Stimulated activated CD8-positive, alpha-beta memory T cell treated with anti-CD3 and anti-CD28 coated beads, Interleukin-15, amount 100 ng/mL, for 24 hours (primary cell): ENCODE measurements around the gene LRRC8E.

Experiments used
- DNase-seq: peaks from one replicate; pipeline ENCODE4 v3.0.0-alpha.2; 2020; ENCODE audit warnings: low read depth

Gene LRRC8E

GRCh38 chr19:7868326-7868670, 20.0 kb upstream of the LRRC8E start:
- DNase-seq = no peak

- DNase-seq = peak; percentile 57
These were observed 19.4 kb upstream of the LRRC8E start for GRCh38 chr19:7868671-7869452.

DNA sequence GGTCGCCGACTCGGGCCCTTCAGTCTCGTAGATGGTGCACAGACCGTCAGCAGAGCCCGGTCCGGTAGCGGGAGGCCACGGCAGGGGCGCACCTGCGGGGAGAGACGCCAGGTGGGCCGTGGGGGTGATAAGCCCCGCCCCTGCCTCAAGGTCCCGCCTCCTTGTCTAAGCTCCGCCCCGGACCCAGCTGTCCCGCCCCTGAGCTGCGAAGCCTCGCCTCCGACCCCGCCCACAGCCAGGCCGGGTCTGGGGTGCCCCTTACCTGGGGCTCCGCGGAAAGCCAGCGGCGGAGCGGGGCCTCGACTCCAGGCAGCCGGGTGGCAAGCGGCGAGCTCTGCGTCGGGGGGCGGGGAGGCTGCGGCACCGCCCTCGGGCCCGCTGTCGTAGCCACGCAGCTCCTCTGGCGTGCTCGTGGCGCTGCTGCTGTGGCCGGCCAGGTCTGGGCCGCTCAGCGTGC, 18.8 kb upstream of the LRRC8E start:
- DNase-seq = peak; percentile 47

DNA sequence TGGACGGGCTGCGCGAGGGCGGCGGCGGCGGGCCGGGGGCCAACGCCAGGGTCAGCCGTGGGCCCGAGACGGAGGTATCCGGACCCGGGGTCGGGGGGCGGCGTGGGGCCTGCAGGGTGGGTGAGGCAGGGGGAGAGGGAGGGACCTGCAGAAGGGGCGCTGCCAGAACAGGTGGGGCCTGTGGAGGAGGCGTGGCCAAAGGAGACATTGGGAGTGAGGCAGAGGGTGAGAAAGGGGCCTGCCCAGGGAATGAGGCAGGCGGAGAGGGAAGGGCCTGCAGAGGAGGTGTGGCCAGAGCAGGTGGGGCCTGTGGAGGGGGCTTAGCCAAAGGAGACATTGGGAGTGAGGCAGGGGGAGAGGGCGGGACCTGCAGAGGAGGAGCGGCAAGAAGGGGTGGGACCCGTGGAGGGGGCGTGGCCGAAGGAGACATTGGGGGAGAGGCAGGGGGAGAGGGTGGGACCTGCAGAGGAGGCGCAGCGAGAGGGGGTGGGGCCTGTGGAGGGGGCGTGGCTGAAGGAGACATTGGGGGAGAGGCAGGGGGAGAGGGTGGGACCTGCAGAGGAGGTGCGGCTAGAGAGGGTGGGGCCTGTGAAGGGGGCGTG, 18.3 kb upstream of the LRRC8E start:
- DNase-seq = no peak

- DNase-seq = no peak
These were observed 17.5 kb upstream of the LRRC8E start for GRCh38 chr19:7870571-7871436.

DNA sequence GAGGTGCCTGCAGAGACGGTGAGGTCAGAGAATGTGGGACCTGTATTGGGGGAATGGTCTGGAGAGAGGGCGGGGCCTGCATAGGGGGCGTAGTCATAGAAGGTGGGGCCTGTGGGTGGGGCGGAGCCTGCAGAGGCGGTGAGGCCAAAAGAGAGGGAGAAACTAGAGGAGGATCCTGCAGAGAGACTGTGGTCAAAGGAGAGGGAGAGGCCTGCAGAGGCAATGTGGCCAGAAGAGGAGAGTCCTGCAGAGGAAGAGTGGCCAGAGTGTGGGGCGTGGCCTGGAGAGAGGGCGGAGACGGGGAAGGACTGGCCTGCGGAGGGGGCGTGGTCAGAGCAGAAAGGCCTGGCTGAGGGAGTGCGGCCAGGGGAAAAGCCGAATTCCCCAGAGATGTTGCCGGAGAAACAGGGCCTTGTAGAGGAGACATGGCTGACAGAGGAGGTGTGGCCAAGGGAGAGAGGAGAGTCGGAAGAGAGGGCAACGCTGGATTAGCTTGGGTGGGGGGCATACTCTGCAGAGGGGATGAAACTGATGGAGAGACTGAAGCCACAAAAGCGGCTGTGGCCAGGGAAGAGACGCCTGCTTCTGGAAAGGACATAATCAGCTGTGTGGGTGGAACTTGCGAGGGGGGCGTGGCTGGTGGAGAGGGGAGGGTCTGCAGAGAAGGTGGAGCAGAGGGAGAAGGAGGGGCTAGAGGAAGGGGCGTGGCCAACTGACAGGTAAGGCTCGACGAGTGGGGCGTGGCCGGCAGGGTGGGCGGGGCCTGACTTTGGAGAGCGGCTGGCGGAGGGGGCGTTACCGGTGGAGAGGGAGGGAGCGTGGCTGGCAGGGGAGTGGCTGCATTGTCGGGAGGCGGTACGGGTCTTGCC, 16.6 kb upstream of the LRRC8E start:
- peak; percentile 36 for DNase-seq

DNA sequence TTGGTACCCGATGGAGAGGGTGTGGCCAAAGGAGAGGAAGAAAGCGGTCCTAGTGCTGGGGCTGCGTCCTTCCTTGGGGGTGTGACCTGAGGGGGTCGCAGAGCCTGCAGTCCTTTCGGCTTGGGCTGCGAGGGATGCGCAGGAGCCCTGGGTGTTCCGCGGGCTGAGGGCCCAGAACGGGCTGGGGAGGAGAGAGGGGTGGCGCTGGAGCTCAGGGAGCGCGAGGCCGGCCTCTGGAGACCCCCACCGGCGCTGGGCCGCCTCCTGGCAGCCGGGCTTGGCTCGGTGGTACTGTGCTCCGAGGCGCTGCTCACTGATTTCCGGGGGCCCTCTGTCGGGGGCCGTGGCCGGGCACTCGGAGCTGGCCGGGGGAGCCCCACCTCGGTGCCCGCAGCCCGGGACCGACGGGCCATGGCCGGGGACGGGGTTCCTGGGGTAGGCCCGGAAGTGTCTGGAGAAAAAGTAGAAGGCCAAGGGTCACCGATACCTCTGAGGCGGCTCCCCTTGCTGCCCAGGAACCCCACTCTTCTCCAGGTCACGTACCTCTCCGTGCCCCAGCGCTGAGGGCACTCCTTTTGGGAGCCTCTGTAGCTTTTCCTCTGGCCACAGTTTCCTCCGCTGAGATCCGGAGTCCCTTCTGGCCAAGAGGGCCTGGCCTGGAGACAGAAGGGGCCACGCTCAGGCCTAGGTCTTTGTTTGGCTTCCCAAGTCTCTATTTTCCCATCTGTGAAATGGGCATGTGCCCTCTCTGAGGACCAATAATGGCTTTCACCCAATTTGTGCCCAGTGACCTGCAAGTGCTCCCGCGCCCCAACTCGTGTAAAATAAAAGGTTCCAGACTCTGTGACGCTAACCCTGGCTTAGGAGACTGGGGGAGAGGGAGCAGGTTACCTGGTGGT, 15.8 kb upstream of the LRRC8E start:
- DNase-seq = no peak

- no peak for DNase-seq
These were observed 14.8 kb upstream of the LRRC8E start for GRCh38 chr19:7873304-7874075.

DNA sequence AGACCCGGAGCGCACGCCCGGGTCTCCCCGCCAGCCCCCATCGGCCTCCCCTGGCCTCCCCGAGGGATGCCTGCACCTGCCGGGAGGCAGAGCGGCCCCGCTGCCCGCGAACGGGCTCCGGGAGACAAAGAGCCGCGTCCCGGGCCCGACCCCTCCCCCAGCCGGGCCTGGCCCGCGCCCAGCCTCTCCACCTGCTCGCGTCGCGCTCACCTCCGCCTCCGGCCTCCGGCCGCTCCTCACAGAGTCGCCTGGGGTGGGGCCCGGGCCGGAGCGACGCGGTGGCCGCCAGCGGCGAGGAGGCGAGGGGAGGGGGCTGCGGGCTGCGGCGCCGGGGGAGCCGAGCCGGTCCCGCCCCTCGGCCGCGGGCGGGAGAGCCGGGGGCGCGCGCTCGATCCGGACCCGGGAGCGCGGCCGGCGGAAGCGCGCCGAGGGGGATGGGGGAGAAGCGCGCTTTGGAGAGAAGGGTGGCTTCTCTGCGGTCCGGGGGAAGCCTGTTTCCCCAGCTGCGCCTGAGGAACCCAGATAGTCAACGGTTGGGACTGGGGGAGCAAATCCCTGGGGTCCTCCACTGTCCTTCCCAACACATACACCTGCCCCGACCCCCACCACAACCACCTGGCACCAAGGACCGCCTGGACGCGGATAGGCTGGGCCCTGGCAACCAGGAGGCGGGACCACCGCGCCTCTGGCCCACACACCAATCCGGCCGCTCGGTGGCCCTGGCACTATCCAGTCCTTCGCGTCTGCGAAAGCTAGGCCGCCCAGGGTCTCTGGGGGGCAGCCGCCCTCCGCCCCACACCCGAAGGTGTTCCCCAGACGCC, 14.0 kb upstream of the LRRC8E start, which contains the start of gene PRR36:
PRR36 (minus strand) TSS at position 315 of the 821 bp plus-strand sequence. CDS start 701 bp downstream, outside the sequence.
- no peak for DNase-seq

DNA sequence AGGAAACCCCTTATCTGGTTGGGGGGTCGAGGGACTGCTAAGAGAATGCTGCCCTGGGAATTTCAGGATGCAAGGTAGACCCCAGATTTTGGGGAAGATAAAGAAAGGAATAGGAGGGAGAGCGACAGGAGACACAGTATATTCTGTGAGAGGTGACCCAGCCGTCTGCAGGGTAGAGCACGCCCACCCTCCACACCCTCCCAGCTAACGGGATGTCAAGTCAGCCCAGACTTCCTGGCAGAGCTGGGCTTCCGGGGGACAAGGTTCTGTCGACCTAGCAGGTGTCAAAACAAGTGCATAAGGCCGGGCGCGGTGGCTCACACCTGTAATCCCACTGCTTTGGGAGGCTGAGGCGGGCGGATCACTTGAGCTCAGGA, 13.4 kb upstream of the LRRC8E start:
- DNase-seq = no peak

DNA sequence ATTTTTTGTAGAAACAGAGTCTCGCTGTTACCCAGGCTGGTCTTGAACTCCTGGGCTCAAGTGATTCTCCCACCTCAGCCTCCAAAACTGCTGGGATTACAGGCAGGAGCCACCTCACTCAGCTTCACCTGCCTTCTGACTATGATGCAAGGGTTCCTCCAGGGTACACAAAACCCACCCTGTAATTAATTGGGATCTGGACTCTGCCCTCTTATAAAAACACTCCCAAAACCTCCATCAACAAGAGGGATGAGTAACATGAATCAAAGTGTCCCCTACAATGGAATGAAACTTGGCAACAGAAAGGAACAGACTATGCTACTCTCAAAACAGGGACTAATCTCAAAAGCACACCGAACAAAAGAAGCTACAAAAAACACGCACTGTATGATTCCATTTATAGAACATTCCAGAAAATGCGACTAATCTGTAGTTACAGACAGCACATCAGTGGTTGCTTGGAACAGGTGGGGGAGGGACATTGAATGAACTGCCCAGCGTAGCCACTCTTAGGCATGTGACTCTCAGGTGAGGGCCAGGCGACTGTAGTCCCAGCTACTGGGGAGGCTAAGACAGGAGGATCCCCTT, 11.0 kb upstream of the LRRC8E start:
- DNase-seq = no peak

DNA sequence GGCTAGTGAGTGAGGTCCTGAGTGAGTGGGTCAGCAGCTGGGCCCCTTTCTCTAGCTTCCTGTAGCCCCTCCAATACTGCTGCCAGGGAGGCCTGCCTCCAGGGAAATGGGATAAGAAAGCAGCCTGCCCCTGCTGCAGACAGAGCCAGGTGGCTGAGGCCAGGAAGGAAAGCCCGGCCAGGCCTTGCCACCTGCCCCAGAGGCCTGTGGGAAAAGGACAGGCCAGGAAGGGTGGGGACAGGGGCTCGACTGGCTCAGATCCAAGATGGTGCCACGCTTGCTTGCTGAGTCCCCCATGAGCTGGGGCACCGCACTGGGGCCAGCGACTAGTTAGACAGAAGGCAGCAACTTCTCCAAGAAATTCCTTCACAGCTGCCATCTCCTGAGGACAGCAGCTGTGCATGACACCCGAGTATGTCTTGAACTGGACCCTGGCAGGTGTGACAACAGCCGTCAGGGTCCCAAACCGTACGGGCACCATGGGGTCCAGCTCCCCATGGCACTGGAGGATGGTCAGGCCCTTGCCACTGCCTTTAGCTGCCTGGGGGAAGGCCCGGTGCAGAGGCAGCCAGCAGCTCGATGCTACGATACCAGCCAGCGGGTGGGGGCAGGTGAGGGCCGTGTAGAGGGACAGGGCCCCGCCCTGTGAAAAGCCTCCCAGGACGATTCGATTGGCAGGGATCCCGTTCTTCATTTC, 9.1 kb upstream of the LRRC8E start:
- no peak for DNase-seq

DNA sequence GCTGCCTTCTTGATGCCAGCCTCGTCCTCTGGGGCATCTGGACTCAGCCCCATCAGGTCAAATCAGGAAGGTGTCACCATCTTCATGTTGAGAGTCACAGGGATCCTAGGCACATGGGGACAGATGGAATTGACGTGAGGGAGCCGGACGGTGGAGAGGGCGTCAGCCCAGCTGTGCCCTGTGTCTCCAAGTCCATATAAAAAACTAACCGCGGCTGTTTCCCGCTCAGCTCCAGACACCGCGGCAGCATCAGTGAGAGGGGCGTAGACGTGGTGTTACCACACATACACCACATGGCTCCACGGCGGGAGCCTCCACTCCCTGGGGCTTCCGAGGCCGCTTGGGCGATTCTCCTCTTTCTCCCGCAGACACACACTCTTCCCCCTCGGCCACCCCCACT, 8.5 kb upstream of the LRRC8E start:
- no peak for DNase-seq

DNA sequence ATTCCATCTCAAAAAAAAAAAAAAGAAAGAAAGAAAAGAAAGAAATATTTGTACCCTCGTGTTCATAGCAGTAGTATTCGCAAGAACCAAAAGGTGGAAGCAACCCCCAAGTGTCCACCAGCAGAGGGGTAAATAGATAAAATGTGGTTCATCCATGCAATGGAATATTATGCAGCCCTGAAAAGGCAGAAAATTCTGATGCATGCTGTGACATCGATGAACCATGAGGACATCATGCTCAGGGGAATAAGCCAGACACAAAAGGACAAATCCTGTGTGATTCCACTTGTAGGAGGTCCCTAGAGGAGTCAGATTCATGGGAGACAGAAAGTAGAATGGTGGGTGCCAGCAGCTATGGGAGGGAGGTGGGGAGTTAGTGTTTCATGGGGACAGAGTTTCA, 6.4 kb upstream of the LRRC8E start:
- DNase-seq = no peak

DNA sequence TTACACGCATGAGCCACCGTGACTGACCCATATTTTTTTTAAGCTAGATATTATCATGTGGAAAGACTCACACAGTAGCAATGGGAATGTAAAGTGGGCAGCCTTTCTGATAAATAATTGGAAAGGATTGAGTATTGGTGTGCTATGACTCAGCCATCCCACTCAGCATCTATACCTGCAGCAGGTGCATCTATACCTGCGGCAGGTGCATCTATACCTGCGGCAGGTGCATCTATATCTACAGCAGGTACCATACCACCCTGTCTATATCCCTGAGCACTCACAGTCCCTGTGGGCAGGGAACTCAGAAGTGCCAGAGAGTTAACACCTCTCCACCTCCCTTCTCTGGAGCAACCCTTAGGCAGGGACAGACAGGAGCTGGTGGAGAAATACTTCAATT, 5.2 kb upstream of the LRRC8E start:
- DNase-seq = no peak

GRCh38 chr19:7883796-7884570, 4.3 kb upstream of the LRRC8E start:
- DNase-seq = no peak

- no peak for DNase-seq
These were observed 2.5 kb upstream of the LRRC8E start for GRCh38 chr19:7885818-7886217.
